Measurements from ENCODE around the gene RIN3.

DNA sequence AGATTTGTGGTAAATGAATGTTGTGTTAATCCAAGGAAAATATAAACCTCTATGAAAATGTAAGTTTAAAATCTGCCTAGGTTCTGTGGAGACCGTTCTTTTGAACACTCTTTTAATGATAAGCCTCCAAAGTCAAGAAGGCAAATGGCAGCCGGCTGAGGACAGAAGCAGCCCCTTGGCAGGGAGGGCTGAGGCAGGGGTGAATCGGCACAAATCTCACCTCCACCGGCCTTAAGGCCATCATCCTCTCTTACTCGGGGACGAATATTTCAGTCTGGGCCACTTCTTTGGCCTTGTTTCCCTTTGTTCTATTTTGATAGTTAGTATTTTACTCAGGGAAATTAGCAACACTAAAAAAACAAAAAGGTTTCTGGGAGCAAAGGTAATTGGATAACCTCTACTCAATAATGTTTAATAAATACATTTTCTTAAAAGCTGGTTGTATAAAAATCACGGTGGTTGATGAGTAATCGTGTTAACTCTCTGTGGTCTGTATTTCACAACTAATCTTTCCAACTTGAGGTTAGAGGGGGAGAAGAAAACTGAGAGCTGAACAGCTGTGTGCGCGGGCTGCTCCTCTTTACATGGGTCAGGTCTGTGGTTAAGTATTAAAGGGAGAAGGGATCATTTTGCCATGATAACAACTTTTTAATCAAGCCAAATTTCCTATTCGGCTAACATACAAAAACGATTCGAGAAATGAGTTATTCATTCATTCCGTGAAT is 216.2 kb downstream of the RIN3 start:
- TF ChIP-seq, protein P1, sequence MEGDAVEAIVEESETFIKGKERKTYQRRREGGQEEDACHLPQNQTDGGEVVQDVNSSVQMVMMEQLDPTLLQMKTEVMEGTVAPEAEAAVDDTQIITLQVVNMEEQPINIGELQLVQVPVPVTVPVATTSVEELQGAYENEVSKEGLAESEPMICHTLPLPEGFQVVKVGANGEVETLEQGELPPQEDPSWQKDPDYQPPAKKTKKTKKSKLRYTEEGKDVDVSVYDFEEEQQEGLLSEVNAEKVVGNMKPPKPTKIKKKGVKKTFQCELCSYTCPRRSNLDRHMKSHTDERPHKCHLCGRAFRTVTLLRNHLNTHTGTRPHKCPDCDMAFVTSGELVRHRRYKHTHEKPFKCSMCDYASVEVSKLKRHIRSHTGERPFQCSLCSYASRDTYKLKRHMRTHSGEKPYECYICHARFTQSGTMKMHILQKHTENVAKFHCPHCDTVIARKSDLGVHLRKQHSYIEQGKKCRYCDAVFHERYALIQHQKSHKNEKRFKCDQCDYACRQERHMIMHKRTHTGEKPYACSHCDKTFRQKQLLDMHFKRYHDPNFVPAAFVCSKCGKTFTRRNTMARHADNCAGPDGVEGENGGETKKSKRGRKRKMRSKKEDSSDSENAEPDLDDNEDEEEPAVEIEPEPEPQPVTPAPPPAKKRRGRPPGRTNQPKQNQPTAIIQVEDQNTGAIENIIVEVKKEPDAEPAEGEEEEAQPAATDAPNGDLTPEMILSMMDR (IDR thresholded peaks at IDR 0.05) = no peak
- TF ChIP-seq ZFX (IDR thresholded peaks at IDR 0.05; ENCODE audit: borderline replicate concordance) = no peak
